B cell (primary cell): ENCODE measurements around the gene DNM1. TPM values are rescaled to one million over a fixed set of nuclear protein-coding genes. Genes with fewer than 3 reads are reported as not detected.

Source experiments
- ATAC-seq: fragments of 200-7000 bp; cut with Tn5 transposase; one replicate; pipeline ENCODE4 v1.10.0; 2021; ENCODE audit warnings: low read depth, mild to moderate bottlenecking, moderate number of reproducible peaks, moderate library complexity
- CTCF ChIA-PET: fragments of 350-600 bp; sonication (Branson Sonifier 250); formaldehyde crosslinking; loops from one replicate; lab custom pipeline; 2021; ENCODE audit warnings: antibody characterized with exemption, inconsistent platforms; lab: Charles Lee
- POLR2A ChIA-PET: fragments of 350-600 bp; sonication (Branson Sonifier 250); formaldehyde crosslinking; loops from one replicate; lab custom pipeline; 2021; ENCODE audit warnings: antibody characterized with exemption; lab: Charles Lee
- DNase-seq: peaks from one replicate; pipeline ENCODE4 v3.0.0; 2013
- H2AFZ ChIP-seq: 2 replicates; pipeline ENCODE4 v1.6.1; 2012; ENCODE audit warnings: mild to moderate bottlenecking, low read depth, low read length; ENCODE audit not compliant: insufficient read depth, poor library complexity, severe bottlenecking
- H3K27ac ChIP-seq, 2 donors: 1 replicate in 1 of 2; 2 replicates in 1 of 2; pipeline ENCODE4 v1.5.1; 2012 to 2013; ENCODE audit warnings: low read length in 2 of 2, mild to moderate bottlenecking in 2 of 2, moderate library complexity in 1 of 2
- H3K27me3 ChIP-seq, 4 experiments: fragments of 200-600 bp in 1 of 4; sonication (generic) in 1 of 4; replicated peaks in 1 of 4; 1 replicate in 2 of 4; 2 replicates in 2 of 4; pipeline versions ENCODE4 v1.6.1 to v1.7.0; 2013 to 2016; ENCODE audit warnings: low read length in 3 of 4, mild to moderate bottlenecking in 2 of 4, mixed read lengths in 1 of 4, moderate library complexity in 1 of 4; ENCODE audit not compliant: insufficient read depth in 4 of 4, control insufficient read depth in 3 of 4; ENCODE audit errors: control extremely low read depth in 1 of 4
- H3K36me3 ChIP-seq, 2 experiments: replicated peaks in 1 of 2; 1 replicate in 1 of 2; 2 replicates in 1 of 2; pipeline versions ENCODE4 v1.6.1 to v1.7.1; 2013; ENCODE audit warnings: low read length in 1 of 2; ENCODE audit not compliant: insufficient read depth in 2 of 2, control insufficient read depth in 1 of 2; ENCODE audit errors: control extremely low read depth in 1 of 2, extremely low read depth in 1 of 2
- H3K4me1 ChIP-seq, 2 donors: fragments of 200-600 bp in 1 of 2; sonication (generic) in 1 of 2; 1 replicate in 1 of 2; 2 replicates in 1 of 2; pipeline versions ENCODE4 v1.5.1 to v1.6.1; 2013 to 2017; ENCODE audit warnings: low read length in 2 of 2; ENCODE audit not compliant: control insufficient read depth in 2 of 2, insufficient read depth in 2 of 2
- H3K4me2 ChIP-seq: replicated peaks from 2 replicates; pipeline ENCODE3; 2012; ENCODE audit warnings: mild to moderate bottlenecking, low read depth, low read length; ENCODE audit not compliant: poor library complexity, severe bottlenecking
- H3K4me3 ChIP-seq, 5 experiments: fragments of 200-600 bp in 1 of 5; sonication (generic) in 1 of 5; 1 replicate in 3 of 5; 2 replicates in 2 of 5; pipeline versions ENCODE4 v1.5.1 to v1.7.0; 2011 to 2016; ENCODE audit warnings: low read length in 4 of 5, mild to moderate bottlenecking in 4 of 5, low read depth in 2 of 5, control low read depth in 1 of 5, moderate library complexity in 1 of 5; ENCODE audit not compliant: insufficient read depth in 1 of 5; ENCODE audit errors: control extremely low read depth in 1 of 5, extremely low read depth in 1 of 5
- H3K79me2 ChIP-seq: fragments of 200-600 bp; sonication (generic); one replicate; pipeline ENCODE4 v1.6.0; 2016; ENCODE audit warnings: low read length; ENCODE audit not compliant: control insufficient read depth, insufficient read depth
- H3K9ac ChIP-seq: fragments of 200-600 bp; sonication (generic); 2 replicates; pipeline ENCODE4 v1.6.1; 2017; ENCODE audit warnings: mild to moderate bottlenecking, low read length, moderate library complexity
- H3K9me3 ChIP-seq, 3 donors: one replicate each; pipeline versions ENCODE4 v1.6.1 to v1.7.1; 2013; ENCODE audit warnings: low read length in 2 of 3; ENCODE audit not compliant: control insufficient read depth in 2 of 3, insufficient read depth in 1 of 3; ENCODE audit errors: control extremely low read depth in 1 of 3
- H4K20me1 ChIP-seq: 2 replicates; pipeline ENCODE4 v1.6.0; 2012; ENCODE audit warnings: mild to moderate bottlenecking, low read length; ENCODE audit not compliant: insufficient read depth, control insufficient read depth, poor library complexity, severe bottlenecking
- H3K27ac Mint-ChIP-seq: one replicate; pipeline ENCODE4 v1.8.0; 2021; ENCODE audit warnings: mixed read lengths
- H3K27me3 Mint-ChIP-seq: one replicate; pipeline ENCODE4 v1.8.0; 2021; ENCODE audit warnings: mixed read lengths
- H3K4me1 Mint-ChIP-seq: one replicate; pipeline ENCODE4 v1.8.0; 2021; ENCODE audit warnings: mixed read lengths
- H3K4me3 Mint-ChIP-seq: one replicate; pipeline ENCODE4 v1.8.0; 2021; ENCODE audit warnings: mixed read lengths
- H3K9me3 Mint-ChIP-seq: one replicate; pipeline ENCODE4 v1.8.0; 2022; ENCODE audit warnings: mixed read lengths; ENCODE audit not compliant: insufficient read depth
- CTCF ChIP-seq: fragments of 200-600 bp; IDR thresholded peaks from one replicate; pipeline ENCODE4 v1.8.0; 2022; ENCODE audit warnings: antibody characterized with exemption, mild to moderate bottlenecking
- EZH2 ChIP-seq: IDR thresholded peaks from 2 replicates; pipeline ENCODE4 v1.6.1; 2012; ENCODE audit warnings: borderline replicate concordance, low read depth, mild to moderate bottlenecking, moderate library complexity, low read length; ENCODE audit not compliant: insufficient read depth, poor library complexity, severe bottlenecking
- WGBS: methylation state at CpG from one replicate; pipeline ENCODE4 v1.1.5; 2013; ENCODE audit warnings: missing lambda C conversion rate; ENCODE audit not compliant: insufficient coverage; 5-methylcytosine and 5-hydroxymethylcytosine counted together
- intact Hi-C: fragments of 100-400 bp; cut with micrococcal nuclease; formaldehyde crosslinking; loops from one replicate; pipeline ENCODE4 v1.10.0; 2022
- polyA plus RNA-seq: library from polyadenylated mRNA; depleted of rRNA; stranded (reverse); fragments of >200 nt; gene quantifications from 2 replicates; pipeline ENCODE4 v1.2.3, GENCODE V29; 2012
- total RNA-seq, 2 donors: library from RNA; stranded (reverse); fragments of 120-200 nt in 1 of 2; gene quantifications; 1 replicate in 1 of 2; 2 replicates in 1 of 2; pipeline versions ENCODE4 v1.2.3 to v1.2.4, GENCODE V29; 2013 to 2022

DNM1 gene
- total and polyA plus RNA-seq, 2 donors (not counting 1 experiment from before 2014, with no cell fraction given): 0.63 to 1.3 TPM

- ATAC-seq (no peak), DNase-seq (peak; percentile 32)
- CTCF ChIA-PET: no interaction called here
- Histone ChIP-seq H3K9me3 (no peaks in the 10 kb centered on the region), H3K4me3 (no peak overlapping the region), H3K4me1 (peaks cover 0 to 9% of the 10 kb centered on the region in 2 donors), H3K27ac (no peak overlapping the region), H3K36me3 (peaks cover 0 to 16% of the 10 kb centered on the region in 2 experiments), H3K4me2 (no peak overlapping the region), H3K27me3 (no peaks in the 10 kb centered on the region), H3K79me2 (no peaks in the 10 kb centered on the region), H2AFZ (no peak overlapping the region), H4K20me1 (no peaks in the 10 kb centered on the region), H3K9ac (no peak overlapping the region)
- intact Hi-C loops: no loop called here
- Mint-ChIP-seq H3K9me3 (no peaks in the 10 kb centered on the region), H3K4me1 (peaks cover 6% of the 10 kb centered on the region), H3K27me3 (no peaks in the 10 kb centered on the region), H3K27ac (no peak overlapping the region), H3K4me3 (no peak overlapping the region)
- TF ChIP-seq CTCF (no peak), EZH2 (no peak)
- POLR2A ChIA-PET: no interaction called here
- WGBS: 71% methylated on average over 11 of the region's 12 CpGs
Measured at GRCh38 chr9:128285033-128285784, 82.0 kb downstream of the DNM1 start.

- Mint-ChIP-seq H3K27me3 (no peaks in the 10 kb centered on the region), H3K4me3 (no peak overlapping the region), H3K9me3 (no peaks in the 10 kb centered on the region), H3K27ac (no peak overlapping the region), H3K4me1 (peaks cover 6% of the 10 kb centered on the region)
- no peak overlapping the region for H3K27ac ChIP-seq
- no peaks in the 10 kb centered on the region for H3K9me3 ChIP-seq
- H3K9ac ChIP-seq: no peak overlapping the region
- ChIA-PET POLR2A (no interaction called here), CTCF (no interaction called here)
- no peak overlapping the region for H3K4me3 ChIP-seq
- ATAC-seq: no peak
- 92% methylated on average over 6 of the region's 6 CpGs for WGBS
- no peak overlapping the region for H2AFZ ChIP-seq
- peaks cover 0 to 9% of the 10 kb centered on the region in 2 donors for H3K4me1 ChIP-seq
- no peaks in the 10 kb centered on the region for H3K79me2 ChIP-seq
- DNase-seq: no peak
- TF ChIP-seq EZH2 (no peak), CTCF (no peak)
- H4K20me1 ChIP-seq: no peaks in the 10 kb centered on the region
- intact Hi-C loops: no loop called here
- H3K36me3 ChIP-seq: peaks cover 0 to 16% of the 10 kb centered on the region in 2 experiments
- H3K27me3 ChIP-seq: no peaks in the 10 kb centered on the region
- no peak overlapping the region for H3K4me2 ChIP-seq
Measured at GRCh38 chr9:128286440-128286839, 83.3 kb downstream of the DNM1 start.
